HG03571 (cell line): ENCODE data around the gene FILIP1L.

ENCODE experiments used
- ATAC-seq: cut with Tn5 transposase; IDR thresholded peaks from one replicate; pipeline ENCODE4 v1.9.1; 2021; ENCODE audit not compliant: unreplicated experiment

The FILIP1L gene

GRCh38 chr3:99955773-99956562, 158.3 kb downstream of the FILIP1L start:
- ATAC-seq: no peak

DNA sequence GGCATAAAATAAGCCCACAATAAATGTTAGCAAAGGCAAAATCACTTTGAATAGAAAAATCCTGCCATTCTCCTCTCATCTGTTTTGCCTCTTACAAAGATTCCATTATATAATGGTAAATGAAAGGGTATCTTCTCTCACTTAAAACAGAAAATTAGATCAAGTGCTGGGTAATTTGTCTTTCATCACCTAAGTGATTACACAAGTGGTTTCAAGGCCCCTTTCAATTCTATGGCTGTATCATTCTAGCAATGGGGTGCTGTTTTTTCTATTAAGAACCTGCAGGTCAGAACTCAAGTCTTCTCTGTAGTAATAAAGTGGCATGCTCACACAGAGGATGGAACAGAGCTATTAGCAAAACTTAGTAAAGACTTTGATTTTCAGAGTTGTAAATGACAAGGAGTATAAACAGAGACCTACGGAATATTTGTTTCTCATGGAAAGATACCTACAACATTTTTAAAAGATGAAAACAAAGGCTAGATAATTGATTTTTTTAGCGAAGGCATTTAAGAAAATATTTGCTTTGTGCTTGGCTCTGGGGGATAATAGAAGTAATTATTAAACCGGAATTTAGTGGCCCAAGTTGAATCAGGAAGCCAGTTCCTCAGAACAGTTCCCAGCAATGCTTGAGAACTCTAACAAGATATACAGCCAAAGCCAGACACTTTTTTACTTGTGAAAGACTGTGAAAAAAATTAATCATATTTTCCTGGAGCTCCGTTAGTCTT, 159.2 kb downstream of the FILIP1L start:
- no peak for ATAC-seq

DNA sequence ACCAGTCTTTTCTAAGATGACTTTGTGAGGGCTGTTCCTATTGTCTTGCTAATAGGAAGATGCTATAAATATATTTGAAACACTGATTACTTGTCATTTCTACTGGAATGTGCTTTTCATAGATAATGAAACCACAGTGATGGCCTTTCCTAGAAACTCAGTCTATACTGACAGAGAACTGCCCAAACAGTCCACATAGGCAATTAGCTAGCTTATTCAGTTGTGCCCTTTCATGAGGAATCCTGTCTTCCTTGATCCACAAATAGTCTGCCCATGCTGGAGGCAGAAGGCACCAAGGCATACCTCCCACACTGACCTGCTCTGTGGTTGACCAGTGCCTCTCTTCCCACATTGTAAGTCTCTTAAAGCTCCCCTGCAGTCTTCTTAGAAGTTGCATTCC, 160.7 kb downstream of the FILIP1L start:
- ATAC-seq: no peak

- no peak for ATAC-seq
These were observed 162.0 kb downstream of the FILIP1L start for GRCh38 chr3:99952306-99952705.

GRCh38 chr3:99951701-99952100, 162.6 kb downstream of the FILIP1L start:
- no peak for ATAC-seq

- no peak for ATAC-seq
These were observed 163.4 kb downstream of the FILIP1L start for GRCh38 chr3:99950921-99951320.

- ATAC-seq: no peak
These were observed 164.2 kb downstream of the FILIP1L start for GRCh38 chr3:99949956-99950670.

- ATAC-seq: no peak
These were observed 165.7 kb downstream of the FILIP1L start for GRCh38 chr3:99948467-99949089.

- no peak for ATAC-seq
These were observed 166.9 kb downstream of the FILIP1L start for GRCh38 chr3:99947356-99947755.

DNA sequence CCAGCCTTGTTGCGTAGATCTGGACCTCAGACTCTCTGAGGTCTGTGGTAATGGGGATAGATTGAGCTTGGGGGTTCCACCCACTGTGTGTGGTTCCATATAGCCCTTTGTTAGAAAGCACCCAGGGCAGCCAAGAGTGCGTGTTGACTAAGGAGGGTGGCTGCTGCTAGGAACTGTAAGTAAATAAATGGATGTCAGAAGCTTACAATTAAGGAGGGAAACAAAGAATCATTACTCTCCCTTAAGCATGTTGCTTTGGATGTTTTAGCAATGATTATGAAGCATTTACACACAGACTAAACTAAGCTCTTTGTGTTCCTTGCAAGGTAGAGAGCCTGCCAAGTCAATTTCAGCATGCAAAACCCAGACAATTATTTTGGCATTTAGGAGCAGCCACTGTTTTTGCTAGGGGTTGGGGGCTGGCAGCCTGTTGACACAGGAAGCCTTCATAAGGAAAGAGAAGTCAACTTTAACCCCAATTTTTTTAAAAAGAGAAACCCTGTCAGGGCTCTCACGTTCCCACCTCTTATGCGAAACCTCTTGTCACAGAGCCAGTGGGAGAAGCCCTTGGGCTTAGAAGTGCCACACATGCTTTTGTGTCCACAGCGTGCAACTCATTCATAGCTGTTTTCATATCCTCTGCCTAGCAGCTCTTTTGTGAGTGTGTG, 168.8 kb downstream of the FILIP1L start:
- ATAC-seq: no peak

- ATAC-seq: no peak
These were observed 170.2 kb downstream of the FILIP1L start for GRCh38 chr3:99943931-99944761.

- no peak for ATAC-seq
These were observed 173.1 kb downstream of the FILIP1L start for GRCh38 chr3:99941211-99941610.

GRCh38 chr3:99940350-99940749, 174.0 kb downstream of the FILIP1L start:
- ATAC-seq: no peak

DNA sequence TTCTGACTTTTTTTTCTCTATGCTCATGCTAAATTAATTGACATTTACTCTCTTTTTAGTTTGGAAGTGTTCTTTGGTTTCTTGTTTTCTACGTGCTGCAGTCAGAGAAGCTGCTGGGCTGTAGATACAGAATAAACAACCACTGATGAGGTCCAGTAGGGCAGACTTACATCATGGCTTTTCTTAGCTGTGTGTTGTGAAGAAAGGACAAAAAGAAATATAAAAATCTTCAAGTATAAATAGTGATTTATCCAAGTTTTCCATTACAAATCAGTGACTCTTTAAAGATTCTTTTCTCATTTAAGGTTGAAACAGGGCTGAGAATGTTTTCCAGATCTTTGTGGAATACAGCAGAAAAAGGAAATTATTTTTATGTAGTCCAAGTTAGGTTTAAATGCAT, 174.4 kb downstream of the FILIP1L start:
- no peak for ATAC-seq

DNA sequence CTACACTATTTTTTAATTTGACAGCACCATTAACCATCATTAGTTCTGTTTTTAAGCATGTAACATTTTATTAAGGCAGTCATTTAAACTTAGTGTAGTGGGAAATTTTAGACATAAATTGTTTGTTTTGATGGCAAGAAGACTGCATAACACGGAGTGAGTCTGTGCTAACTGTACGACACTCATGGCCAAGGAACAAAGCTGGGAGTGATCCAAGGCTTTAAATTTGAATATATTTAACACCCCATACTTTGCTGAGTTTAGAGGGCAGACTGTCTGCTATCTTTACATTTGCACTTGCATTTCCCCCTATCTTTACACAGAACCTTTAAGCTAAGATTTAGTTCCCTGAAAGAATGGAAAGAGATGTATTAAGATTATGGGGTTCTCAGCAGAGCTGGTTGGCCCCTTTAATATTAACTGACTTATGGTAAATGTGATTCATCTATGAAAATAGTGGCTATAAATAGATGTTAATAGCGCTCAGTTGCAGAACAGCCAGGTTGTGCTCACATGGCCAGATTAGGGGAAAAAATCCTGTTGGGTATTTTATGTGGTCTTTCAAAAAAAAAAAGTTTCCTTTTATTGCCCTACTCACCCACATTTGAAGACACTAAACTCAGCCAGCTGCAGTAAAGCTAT, 175.9 kb downstream of the FILIP1L start:
- no peak for ATAC-seq

DNA sequence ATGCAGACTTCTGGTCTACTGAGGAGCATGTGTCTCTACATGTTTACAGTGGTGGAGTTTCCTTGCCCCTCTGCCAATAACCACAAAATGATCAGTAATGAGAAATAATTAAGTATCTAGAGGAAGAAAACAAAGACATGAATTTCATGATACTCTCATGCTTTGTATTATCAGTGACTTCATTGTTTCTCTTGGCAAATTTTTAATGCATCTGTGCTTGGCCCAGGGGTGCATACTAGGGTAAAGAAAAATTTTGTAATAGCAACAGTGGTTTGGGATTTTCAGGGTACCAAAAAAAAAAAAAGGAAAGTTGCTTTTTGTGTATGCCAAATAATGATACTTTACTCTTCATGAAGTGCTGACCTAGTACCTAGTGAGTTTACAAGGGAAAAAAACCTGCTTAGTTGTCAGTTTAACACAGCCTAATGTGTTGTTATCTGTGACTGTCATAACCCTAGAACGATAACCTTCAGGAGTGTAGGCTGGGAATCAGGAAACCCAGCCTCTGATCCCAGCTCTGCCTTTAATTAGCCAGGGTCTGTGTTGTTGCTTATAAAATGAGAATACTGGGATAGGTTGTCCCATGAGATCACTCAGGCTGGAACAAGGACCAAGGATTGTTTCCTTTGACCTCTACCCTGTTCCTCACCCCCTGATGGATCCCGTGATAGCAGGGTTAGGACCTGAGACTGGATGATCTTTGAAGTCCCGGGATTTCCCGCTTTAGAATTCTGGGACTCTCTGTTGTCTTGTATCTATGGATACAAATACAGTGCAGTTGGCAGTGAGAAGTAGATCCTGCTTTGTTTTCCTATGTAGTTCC, 179.1 kb downstream of the FILIP1L start:
- ATAC-seq: no peak

DNA sequence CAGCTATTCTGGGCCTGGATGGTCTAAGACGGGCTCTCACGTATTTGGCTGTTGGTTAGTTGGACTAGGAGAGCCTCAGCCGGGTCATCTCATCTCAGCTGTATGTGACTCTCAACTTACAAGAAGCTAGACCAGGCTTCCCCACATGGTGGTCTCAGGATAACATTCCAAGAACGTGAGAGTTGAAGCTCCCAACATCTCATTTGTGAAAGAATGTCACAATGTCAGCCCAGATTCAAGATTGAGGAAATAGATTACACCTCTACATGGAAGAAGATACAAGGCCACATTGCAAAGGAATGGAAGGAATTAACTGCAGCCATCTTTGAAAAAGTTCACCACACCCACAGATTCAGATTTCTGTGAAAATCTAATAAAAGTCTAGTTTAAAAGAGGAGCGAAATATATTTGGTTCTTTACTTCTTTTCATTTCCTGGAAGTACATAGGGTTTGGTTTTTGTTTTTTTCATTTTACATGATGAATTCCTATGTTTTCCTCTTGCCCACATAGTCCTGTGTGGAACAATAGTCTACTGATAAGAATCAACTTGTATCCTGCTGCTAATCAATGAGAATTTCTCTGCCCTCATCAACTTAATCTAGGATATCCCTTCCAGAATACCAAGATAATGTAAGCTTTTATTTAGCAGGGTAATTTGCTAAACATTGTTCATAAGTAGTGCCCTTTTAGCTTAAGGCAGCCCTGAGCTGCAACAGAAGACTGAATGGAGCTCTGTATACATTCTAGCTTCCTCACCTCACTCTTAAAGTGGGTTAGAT, 180.1 kb downstream of the FILIP1L start:
- no peak for ATAC-seq

DNA sequence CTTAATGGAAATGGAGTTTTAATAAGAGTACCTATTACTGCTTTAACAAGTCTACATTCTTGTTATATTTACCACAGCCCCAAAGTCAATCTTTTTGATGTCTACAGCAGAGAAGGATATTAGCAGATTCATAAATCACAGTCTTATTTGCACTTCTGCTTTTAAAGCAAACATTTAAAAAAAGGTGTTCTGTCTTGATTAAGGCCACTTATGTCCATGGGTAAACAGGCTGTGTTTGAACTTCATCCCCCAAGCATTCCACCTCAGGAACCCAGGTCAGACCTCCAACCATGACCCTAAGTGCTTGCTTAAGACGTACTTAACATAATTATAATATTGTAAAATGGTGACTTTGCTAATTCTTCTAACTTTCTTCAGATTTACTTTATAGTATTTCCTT, 183.2 kb downstream of the FILIP1L start:
- no peak for ATAC-seq
